ENCODE data around the gene OR5H14. TPM values are rescaled to one million over a fixed set of nuclear protein-coding genes. Genes with fewer than 3 reads are reported as not detected.

OR5H14 gene
- total RNA-seq, result not detected

GRCh38 chr3:98147179-98147578 is at the start of gene OR5H14:
OR5H14 (plus strand) TSS chr3:98147479; CDS start chr3:98149386, 1,907 bp downstream.

GRCh38 chr3:98130421-98130820 is 16.9 kb upstream of the OR5H14 start, which contains the start of gene OR5H1:
OR5H1 (plus strand) TSS chr3:98130721; CDS start chr3:98132698, 1,977 bp downstream.

GRCh38 chr3:98166396-98166795 is 19.1 kb downstream of the OR5H14 start, which contains the start of gene OR5H15:
OR5H15 (plus strand) TSS chr3:98166696; CDS start chr3:98168700, 2,004 bp downstream.

Other genes with a start within 250 kb of the OR5H14 start
- 17.2 TPM for gene RIOX2, start 175.0 kb upstream of the OR5H14 start, total RNA-seq
- gene GABRR3, start 112.2 kb upstream of the OR5H14 start, total RNA-seq, result not detected
- gene OR5AC2, start 60.3 kb upstream of the OR5H14 start, total RNA-seq, result not detected
- gene OR5H1, start 16.8 kb upstream of the OR5H14 start, total RNA-seq, result not detected
- not detected for gene OR5H15, start 19.2 kb downstream of the OR5H14 start, total RNA-seq
- not detected for gene OR5H6, start 116.8 kb downstream of the OR5H14 start, total RNA-seq
- not detected for gene OR5H2, start 135.0 kb downstream of the OR5H14 start, total RNA-seq
- gene OR5K4, start 206.4 kb downstream of the OR5H14 start, total RNA-seq, result not detected
- gene OR5K3, start 243.2 kb downstream of the OR5H14 start, total RNA-seq, result not detected

Data from parietal lobe (tissue), 1 donor.